HG03060 (cell line): ENCODE results near the gene TSPEAR.
"Not testable (repeated sequence)": the region's sequence is repeated elsewhere in the genome, so short reads cannot be mapped to it uniquely, and the experiment has no call there.

Experiments
- ATAC-seq: cut with Tn5 transposase; IDR thresholded peaks from one replicate; pipeline ENCODE4 v1.9.1; 2021; ENCODE audit warnings: low read depth, moderate number of reproducible peaks; ENCODE audit not compliant: unreplicated experiment

Gene TSPEAR

GRCh38 chr21:44578371-44579055, 132.9 kb downstream of the TSPEAR start:
- no peak for ATAC-seq

DNA sequence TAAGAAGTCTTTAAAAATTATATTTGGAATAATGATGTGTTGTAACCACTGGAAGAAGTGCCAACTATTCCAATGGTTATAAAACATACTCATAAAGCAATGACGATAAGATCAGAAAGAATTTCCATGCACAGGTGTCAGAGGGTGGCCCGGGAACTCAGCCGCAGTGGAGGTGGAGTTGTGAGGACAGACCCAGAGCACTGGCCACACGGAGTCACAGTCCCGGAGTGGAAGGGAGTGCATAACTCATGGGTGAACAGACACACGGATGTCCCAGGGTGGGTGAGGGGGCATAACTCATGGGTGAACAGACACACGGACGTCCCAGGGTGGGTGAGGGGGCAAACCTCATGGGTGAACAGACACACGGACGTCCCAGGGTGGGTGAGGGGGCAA, 135.3 kb downstream of the TSPEAR start:
- ATAC-seq, result no peak

GRCh38 chr21:44575307-44576024, 135.9 kb downstream of the TSPEAR start:
- ATAC-seq, result no peak

DNA sequence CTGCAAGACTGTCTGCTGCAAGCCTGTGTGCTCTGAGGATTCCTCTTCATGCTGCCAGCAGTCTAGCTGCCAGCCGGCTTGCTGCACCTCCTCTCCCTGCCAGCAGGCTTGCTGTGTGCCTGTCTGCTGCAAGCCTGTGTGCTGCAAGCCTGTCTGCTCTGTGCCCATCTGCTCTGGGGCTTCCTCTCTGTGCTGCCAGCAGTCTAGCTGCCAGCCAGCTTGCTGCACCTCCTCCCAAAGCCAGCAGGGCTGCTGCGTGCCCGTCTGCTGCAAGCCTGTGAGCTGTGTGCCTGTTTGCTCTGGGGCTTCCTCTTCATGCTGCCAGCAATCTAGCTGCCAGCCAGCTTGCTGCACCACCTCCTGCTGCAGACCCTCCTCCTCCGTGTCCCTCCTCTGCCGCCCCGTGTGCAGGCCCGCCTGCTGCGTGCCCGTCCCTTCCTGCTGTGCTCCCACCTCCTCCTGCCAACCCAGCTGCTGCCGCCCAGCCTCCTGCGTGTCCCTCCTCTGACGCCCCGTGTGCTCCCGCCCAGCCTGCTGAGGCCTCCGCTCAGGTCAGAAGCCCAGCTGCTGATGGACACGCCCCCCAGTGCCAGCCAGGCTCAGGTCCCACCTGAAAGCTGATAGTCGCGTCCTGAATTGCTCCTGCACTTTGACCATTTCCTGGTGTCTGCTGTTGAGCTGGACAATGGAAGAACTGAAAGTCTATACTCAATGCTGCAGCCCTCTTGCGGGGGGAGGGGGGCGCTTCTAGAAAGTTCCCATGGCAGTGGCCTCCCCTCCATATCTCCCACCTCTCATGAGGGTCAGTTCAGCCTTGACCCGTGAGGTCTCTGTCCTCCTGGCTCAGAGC, 136.7 kb downstream of the TSPEAR start:
- ATAC-seq, result no peak

DNA sequence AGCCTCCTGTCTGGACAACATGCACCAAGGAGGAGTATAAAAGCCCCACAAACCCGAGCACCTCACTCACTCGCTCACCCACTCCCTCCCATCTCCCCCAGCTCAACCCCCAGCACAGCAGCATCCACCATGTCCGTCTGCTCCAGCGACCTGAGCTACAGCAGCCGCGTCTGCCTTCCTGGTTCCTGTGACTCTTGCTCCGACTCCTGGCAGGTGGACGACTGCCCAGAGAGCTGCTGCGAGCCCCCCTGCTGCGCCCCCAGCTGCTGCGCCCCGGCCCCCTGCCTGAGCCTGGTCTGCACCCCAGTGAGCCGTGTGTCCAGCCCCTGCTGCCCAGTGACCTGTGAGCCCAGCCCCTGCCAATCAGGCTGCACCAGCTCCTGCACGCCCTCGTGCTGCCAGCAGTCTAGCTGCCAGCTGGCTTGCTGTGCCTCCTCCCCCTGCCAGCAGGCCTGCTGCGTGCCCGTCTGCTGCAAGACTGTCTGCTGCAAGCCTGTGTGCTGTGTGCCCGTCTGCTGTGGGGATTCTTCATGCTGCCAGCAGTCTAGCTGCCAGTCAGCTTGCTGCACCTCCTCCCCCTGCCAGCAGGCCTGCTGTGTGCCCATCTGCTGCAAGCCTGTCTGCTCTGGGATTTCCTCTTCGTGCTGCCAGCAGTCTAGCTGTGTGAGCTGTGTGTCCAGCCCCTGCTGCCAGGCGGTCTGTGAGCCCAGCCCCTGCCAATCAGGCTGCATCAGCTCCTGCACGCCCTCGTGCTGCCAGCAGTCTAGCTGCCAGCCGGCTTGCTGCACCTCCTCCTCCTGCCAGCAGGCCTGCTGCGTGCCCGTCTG, 137.5 kb downstream of the TSPEAR start, which contains the start of gene KRTAP10-4:
Gene KRTAP10-4 (plus strand): TSS at position 100 of the 827 bp plus-strand sequence. CDS start 30 bp downstream, at position 130.
- not testable (repeated sequence) for ATAC-seq

GRCh38 chr21:44572959-44573583, 138.3 kb downstream of the TSPEAR start:
- ATAC-seq, result no peak

GRCh38 chr21:44571844-44572782, 139.3 kb downstream of the TSPEAR start:
- no peak for ATAC-seq

GRCh38 chr21:44571296-44571695, 140.1 kb downstream of the TSPEAR start:
- no peak for ATAC-seq

DNA sequence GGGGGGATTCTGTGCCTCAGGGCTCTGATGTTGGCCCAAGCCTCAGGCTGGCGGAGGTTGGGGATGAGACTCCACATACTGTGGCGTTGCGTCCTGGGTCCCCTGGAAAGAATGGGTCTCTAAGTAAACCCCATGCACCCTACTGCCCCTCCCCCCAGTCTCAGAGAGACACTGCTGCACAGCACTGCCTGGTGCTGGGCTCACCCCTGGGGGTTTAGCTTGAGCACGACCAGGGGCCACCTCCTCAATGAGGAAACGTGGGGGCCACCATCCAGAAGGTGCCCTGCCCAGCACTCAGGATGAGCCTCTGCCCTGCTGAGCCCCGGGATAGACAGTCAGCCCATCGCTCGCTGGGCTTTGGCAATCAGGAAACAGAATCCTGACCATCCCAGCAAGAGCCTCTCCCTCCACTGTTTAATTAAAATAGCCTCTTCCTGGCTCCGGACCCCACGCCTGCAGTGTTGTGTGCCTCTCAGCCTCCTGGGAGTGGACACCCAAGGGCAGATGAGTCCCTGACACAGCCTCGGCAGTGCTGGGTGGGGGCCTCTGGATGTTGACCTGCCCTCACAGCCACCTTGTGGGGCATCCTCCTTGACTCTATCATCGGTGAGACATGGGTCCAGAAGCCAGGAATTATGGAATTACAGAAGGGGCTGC, 141.4 kb downstream of the TSPEAR start:
- ATAC-seq, result no peak

GRCh38 chr21:44568667-44569556, 142.5 kb downstream of the TSPEAR start:
- ATAC-seq, result no peak

- no peak for ATAC-seq
These were observed 143.1 kb downstream of the TSPEAR start for GRCh38 chr21:44568261-44568660.

DNA sequence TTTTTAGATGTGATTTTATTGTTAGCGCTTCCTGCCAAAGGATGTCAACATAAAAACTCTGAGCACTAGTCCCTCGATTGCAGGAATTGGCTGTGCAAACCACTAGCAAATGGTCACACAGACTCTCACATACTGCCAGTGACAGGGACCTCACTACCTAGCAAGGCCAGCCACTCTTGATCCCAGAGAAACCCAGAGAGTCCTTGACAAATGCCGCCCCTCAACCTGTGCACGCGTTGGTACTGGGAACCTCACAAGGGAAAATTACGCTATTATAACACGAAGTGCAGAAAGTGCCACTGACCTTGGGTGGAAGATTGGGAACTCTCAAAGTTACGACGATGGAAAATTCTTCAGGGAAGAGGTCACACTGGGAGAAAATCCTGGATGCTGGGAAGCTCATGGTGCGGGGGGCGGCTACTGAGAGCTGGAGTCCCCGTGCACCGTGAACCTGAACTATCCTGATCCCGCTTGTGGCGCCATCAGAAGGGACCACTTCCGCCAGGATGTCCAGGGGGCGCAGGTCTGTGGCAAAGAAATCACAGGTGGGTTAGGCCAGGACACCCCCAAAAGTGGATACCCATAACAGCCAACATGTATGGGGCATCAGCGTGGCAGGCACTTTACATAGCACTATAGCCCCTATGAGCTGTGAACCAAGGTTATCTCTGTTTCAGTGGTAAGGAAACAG, 143.7 kb downstream of the TSPEAR start:
- ATAC-seq, result no peak

DNA sequence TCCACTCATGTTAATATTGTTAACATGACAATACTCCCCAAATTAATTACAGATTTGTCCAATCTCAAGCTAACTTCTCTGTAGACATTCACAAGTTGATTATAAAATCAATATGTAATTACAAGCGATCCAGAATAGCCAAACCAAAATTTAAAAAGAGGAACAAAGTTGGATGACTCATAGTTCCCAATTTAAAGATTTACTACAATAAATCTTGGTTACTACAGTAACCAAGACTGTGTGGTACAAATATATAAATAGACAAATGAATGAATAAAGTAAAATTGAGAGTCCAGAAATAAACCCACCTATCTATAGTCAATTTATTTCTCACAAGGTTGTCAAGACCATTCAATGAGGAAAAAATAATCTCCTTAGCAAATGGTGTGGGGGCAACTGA, 145.0 kb downstream of the TSPEAR start:
- no peak for ATAC-seq

- ATAC-seq, result no peak
These were observed 146.3 kb downstream of the TSPEAR start for GRCh38 chr21:44564886-44565598.

GRCh38 chr21:44564099-44564498, 147.3 kb downstream of the TSPEAR start:
- ATAC-seq, result no peak

DNA sequence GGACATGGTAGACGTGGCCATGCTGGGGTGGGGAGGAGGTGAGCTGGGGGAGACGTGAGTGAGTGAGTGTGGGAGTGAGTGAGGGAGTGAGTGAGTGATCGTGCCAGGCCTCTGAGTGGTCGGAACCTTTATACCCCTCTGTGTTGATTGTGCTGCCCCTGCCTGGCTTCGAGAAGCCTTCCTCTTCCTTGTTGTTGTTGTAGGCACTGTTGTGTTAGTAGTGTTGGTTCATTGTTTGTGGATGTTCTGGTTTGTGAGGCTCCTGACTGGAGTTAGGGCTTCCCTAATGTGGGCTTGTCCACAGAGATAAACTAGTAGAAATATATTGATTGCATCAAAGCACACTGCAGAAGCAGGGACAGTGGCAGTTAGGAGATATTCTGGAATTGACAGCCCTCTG, 152.7 kb downstream of the TSPEAR start, which contains the start of gene KRTAP10-3:
Gene KRTAP10-3 (minus strand): TSS at position 101 of the 400 bp plus-strand sequence. CDS start 80 bp downstream, at position 21.
- no peak for ATAC-seq
